Measurements from ENCODE around the gene YWHAB. TPM values are rescaled to one million over a fixed set of nuclear protein-coding genes. Genes with fewer than 3 reads are reported as not detected.
A peak's percentile ranks its signal among the peaks of the same experiment; 100 is the strongest.

YWHAB gene
- total and polyA plus RNA-seq, 2 donors (not counting 1 experiment from before 2014, with no cell fraction given) = 89.7 to 321 TPM

DNA sequence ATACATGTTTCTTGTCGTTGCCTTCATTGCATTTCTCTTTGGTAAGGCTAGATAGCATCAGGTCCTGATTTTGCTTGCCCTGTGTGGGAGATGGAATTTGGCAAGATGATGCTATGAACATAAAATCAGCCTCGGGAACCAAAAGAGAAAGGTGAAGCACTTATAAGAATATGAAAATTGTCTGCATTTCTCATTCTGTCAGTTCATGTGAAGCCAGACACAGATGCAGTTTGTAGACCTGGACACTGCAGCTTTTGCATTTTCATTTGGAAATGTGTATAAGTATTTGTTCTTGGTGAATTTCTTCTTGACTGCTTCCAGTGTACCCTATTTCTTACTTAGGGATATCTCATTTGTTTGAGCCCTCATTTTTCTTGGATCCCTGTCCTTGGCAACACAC, 1.3 kb downstream of the YWHAB start:
- Histone ChIP-seq H2AFZ (ENCODE audit: low read length) (no peak overlapping the region), H3K4me1 (ENCODE audit: control insufficient read depth, extremely low read depth, insufficient read depth, low read length) (no peaks in the 10 kb centered on the region), H3K4me2 (ENCODE audit: extremely low read depth, insufficient read depth, low read length) (peak overlapping the region; percentile 53), H4K20me1 (ENCODE audit: control insufficient read depth, extremely low read depth, insufficient read depth, low read length) (peaks cover 7% of the 10 kb centered on the region), H3K9ac (ENCODE audit: insufficient read depth, low read length) (peak overlapping the region; percentile 97), H3K4me3 (replicated peaks in 1 of 4; ENCODE audit: control extremely low read depth in 1 of 4, insufficient read depth in 1 of 4, low read depth in 3 of 4, low read length in 4 of 4) (peak overlapping the region; percentile 80 to 99 (median 89)), H3K79me2 (ENCODE audit: control insufficient read depth, insufficient read depth, low read length) (peaks cover 62% of the 10 kb centered on the region), H3K27ac (ENCODE audit: insufficient read depth, low read length) (peak overlapping the region; percentile 93), H3K36me3 (ENCODE audit: control insufficient read depth, insufficient read depth, low read length) (peaks cover 2% of the 10 kb centered on the region), H3K27me3 (ENCODE audit: control insufficient read depth, insufficient read depth, low read length) (no peaks in the 10 kb centered on the region), H3K9me3 (ENCODE audit: control insufficient read depth, insufficient read depth, low read depth, low read length) (no peaks in the 10 kb centered on the region)
- no peak for DNase-seq (ENCODE audit: low read depth in 2 of 2)
- no peak for TF ChIP-seq EZH2 (IDR thresholded peaks at IDR 0.05; ENCODE audit: low read length, missing control alignments)
- TF ChIP-seq, protein P1, sequence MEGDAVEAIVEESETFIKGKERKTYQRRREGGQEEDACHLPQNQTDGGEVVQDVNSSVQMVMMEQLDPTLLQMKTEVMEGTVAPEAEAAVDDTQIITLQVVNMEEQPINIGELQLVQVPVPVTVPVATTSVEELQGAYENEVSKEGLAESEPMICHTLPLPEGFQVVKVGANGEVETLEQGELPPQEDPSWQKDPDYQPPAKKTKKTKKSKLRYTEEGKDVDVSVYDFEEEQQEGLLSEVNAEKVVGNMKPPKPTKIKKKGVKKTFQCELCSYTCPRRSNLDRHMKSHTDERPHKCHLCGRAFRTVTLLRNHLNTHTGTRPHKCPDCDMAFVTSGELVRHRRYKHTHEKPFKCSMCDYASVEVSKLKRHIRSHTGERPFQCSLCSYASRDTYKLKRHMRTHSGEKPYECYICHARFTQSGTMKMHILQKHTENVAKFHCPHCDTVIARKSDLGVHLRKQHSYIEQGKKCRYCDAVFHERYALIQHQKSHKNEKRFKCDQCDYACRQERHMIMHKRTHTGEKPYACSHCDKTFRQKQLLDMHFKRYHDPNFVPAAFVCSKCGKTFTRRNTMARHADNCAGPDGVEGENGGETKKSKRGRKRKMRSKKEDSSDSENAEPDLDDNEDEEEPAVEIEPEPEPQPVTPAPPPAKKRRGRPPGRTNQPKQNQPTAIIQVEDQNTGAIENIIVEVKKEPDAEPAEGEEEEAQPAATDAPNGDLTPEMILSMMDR (conservative IDR thresholded peaks at IDR 0.05 in 1 of 2, IDR thresholded peaks at IDR 0.05 in 1 of 2; ENCODE audit: low read depth in 1 of 2, low read length in 2 of 2) = no peak

DNA sequence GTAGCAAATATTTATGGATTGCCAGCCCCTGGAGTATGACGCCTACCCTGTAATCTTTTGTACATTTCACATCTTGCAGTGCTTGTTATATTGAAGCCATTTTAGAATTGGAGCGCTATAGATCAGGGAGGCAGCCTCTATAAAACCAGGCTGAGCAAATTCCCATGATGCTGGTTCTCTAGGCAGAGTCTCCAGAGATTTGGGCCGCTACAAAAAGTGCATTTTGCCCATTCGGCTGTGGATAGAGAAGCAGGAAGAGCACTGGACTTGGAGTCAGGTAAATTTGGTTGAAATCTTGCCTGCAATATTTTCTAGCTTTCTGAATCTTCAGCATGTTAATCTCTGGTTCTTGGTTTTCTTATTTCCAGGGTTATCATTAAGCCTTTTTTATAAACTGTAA, 2.0 kb downstream of the YWHAB start:
- Histone ChIP-seq H2AFZ (ENCODE audit: low read length) (no peak overlapping the region), H3K4me3 (replicated peaks in 1 of 4; ENCODE audit: control extremely low read depth in 1 of 4, insufficient read depth in 1 of 4, low read depth in 3 of 4, low read length in 4 of 4) (peak overlapping the region; percentile 80 to 99 (median 89)), H3K27me3 (ENCODE audit: control insufficient read depth, insufficient read depth, low read length) (no peaks in the 10 kb centered on the region), H3K36me3 (ENCODE audit: control insufficient read depth, insufficient read depth, low read length) (peaks cover 2% of the 10 kb centered on the region), H4K20me1 (ENCODE audit: control insufficient read depth, extremely low read depth, insufficient read depth, low read length) (peaks cover 8% of the 10 kb centered on the region), H3K9me3 (ENCODE audit: control insufficient read depth, insufficient read depth, low read depth, low read length) (no peaks in the 10 kb centered on the region), H3K4me2 (ENCODE audit: extremely low read depth, insufficient read depth, low read length) (peak overlapping the region; percentile 53), H3K4me1 (ENCODE audit: control insufficient read depth, extremely low read depth, insufficient read depth, low read length) (no peaks in the 10 kb centered on the region), H3K79me2 (ENCODE audit: control insufficient read depth, insufficient read depth, low read length) (peaks cover 69% of the 10 kb centered on the region), H3K27ac (ENCODE audit: insufficient read depth, low read length) (no peak overlapping the region), H3K9ac (ENCODE audit: insufficient read depth, low read length) (no peak overlapping the region)
- no peak for DNase-seq (ENCODE audit: low read depth in 2 of 2)
- TF ChIP-seq, protein P1 (conservative IDR thresholded peaks at IDR 0.05 in 1 of 2, IDR thresholded peaks at IDR 0.05 in 1 of 2; ENCODE audit: low read depth in 1 of 2, low read length in 2 of 2) = no peak
- TF ChIP-seq EZH2 (IDR thresholded peaks at IDR 0.05; ENCODE audit: low read length, missing control alignments) = no peak

DNA sequence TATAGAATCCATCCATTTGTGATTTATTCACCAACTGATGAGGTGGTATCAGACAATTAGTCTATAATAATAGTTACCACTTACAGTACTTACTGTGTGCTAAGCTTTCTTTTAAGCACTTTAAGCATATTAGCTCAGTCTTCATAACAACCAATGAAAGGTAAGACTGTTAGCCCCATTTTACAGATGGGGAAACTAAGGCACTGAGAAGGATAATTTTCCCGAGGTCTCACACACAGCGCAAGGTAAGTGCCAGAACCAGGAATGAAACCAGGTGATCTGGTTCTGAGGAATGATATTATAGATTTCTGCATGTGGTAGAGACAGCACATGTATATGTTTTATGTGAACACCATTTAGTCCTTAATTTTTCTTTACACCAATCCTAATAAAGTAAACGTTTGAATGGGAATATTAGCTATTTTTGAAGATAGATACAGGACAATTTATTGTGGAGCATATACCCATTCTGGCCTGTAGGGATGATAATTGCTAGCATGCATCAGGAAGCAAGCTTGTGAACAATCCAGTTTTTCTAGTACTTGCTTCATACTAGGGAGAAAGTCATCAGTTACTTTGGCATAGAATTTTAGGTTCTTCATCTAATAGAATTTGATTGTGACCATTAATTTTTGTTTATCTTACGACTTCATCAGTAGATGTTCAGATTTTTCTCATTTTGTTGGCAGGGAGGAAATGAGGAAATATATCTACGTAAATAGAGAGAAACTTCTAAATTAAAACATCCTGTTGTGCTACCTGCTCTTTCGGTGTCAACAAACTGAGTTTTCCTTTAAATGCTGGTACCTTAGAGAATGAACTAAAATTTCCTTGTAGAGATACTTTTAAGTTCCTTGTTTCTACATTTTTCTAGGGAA, 3.0 kb downstream of the YWHAB start:
- no peaks in the 10 kb centered on the region for H3K9me3 ChIP-seq (ENCODE audit: control insufficient read depth, insufficient read depth, low read depth, low read length)
- TF ChIP-seq, protein P1 (conservative IDR thresholded peaks at IDR 0.05 in 1 of 2, IDR thresholded peaks at IDR 0.05 in 1 of 2; ENCODE audit: low read depth in 1 of 2, low read length in 2 of 2) = peak in 1 of 2 donors; percentile 35
- no peak for TF ChIP-seq EZH2 (IDR thresholded peaks at IDR 0.05; ENCODE audit: low read length, missing control alignments)
- H3K4me3 ChIP-seq (replicated peaks in 1 of 4; ENCODE audit: control extremely low read depth in 1 of 4, insufficient read depth in 1 of 4, low read depth in 3 of 4, low read length in 4 of 4) = peak overlapping the region in 2 of 4 experiments; percentile 10 to 99
- peak overlapping the region; percentile 53 for H3K4me2 ChIP-seq (ENCODE audit: extremely low read depth, insufficient read depth, low read length)
- H3K4me1 ChIP-seq (ENCODE audit: control insufficient read depth, extremely low read depth, insufficient read depth, low read length) = no peaks in the 10 kb centered on the region
- peaks cover 79% of the 10 kb centered on the region for H3K79me2 ChIP-seq (ENCODE audit: control insufficient read depth, insufficient read depth, low read length)
- H3K36me3 ChIP-seq (ENCODE audit: control insufficient read depth, insufficient read depth, low read length) = peaks cover 2% of the 10 kb centered on the region
- no peak overlapping the region for H3K9ac ChIP-seq (ENCODE audit: insufficient read depth, low read length)
- no peak for DNase-seq (ENCODE audit: low read depth in 2 of 2)
- peaks cover 8% of the 10 kb centered on the region for H4K20me1 ChIP-seq (ENCODE audit: control insufficient read depth, extremely low read depth, insufficient read depth, low read length)
- no peaks in the 10 kb centered on the region for H3K27me3 ChIP-seq (ENCODE audit: control insufficient read depth, insufficient read depth, low read length)
- H2AFZ ChIP-seq (ENCODE audit: low read length) = no peak overlapping the region
- H3K27ac ChIP-seq (ENCODE audit: insufficient read depth, low read length) = no peak overlapping the region

Measured in fibroblast of lung (primary cell).